Fibroblast of peridontal ligament (primary cell): ENCODE data around the gene PDP2.

Source experiments
- DNase-seq: peaks from one replicate; pipeline ENCODE4 v3.0.0-alpha.2; 2010; ENCODE audit errors: extremely low read depth

PDP2 gene

DNA sequence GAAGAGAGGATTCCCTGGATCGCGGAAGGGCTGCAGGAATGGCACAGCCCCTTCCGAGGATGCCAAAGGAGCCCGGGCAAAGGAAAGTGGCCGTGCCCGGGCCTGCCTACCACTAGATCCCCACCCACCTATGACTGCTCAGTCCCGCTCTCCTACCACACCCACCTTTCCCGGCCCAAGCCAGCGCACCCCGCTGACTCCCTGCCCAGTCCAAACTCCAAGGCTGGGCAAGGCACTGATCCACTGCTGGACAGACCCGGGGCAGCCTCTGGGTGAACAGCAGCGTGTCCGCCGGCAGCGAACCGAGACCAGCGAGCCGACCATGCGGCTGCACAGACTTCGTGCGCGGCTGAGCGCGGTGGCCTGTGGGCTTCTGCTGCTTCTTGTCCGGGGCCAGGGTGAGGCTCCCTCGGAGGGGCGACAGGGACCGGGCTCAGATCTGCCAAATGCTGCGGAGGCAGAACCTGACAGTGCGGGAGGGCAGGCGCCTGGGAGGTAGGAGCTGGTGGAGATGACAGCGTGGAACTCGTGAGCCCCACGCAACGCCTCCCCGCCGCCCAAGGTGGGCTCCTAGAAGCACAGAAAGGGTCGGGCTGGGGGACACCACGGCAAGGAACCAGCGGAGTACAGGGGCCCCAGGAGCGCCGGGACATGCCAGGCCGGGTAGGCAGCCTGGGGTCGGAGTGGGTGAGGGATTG lies 55.1 kb downstream of the PDP2 start, which contains the start of gene CES2:
CES2 (plus strand) TSS at position 203 of the 698 bp plus-strand sequence; CDS start at position 323, 120 bp downstream.
- DNase-seq, result peak; percentile 38

DNA sequence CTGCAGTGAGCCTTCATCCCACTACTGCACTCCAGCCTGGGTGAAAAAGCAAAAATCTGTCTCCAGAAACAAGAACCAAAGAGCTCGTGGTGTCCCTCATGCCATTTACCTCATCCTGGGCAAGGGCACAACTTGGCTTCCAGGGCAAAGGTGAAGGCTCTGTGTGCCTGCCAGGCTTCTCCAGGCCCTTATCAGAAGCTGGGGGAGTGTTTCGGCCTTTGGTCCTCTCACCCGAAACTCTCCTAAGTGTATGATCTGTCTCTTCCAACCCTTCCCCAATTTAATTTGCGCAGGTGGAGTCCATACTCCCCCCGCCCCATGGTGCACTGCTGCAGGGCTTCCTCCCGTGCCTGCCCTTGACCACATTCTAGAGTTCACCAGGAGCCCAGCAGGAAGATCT lies 56.1 kb downstream of the PDP2 start:
- no peak for DNase-seq

DNA sequence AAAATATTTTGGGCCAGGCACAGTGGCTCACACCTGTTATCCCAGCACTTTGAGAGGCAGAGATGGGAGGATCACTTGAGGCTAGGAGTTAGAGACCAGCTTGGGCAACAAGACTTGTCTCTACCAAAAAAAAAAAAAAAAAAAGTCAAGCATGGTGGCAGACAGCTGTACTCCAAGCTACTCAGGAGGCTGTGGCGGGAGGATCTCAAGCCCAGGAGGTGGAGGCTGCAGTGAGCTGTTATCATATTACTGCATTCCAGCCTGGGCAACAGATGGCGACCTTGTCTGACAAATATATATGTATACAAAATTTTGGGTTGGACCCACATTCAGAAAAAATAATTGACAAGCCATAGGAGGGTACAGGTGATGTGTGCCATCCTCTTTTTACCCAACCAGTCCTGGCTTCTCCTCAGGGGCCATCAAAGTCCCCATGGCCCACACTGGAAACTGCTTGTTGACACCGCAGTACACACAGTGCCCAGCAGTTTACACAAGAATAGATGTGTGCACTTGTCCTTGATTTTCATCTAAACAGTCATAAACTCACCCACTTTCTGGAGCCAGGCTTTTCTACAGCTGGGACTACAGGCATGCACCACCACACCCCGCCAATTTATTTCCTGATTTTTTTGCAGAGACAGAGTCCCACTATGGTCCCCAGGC lies 56.7 kb downstream of the PDP2 start:
- DNase-seq, result no peak

DNA sequence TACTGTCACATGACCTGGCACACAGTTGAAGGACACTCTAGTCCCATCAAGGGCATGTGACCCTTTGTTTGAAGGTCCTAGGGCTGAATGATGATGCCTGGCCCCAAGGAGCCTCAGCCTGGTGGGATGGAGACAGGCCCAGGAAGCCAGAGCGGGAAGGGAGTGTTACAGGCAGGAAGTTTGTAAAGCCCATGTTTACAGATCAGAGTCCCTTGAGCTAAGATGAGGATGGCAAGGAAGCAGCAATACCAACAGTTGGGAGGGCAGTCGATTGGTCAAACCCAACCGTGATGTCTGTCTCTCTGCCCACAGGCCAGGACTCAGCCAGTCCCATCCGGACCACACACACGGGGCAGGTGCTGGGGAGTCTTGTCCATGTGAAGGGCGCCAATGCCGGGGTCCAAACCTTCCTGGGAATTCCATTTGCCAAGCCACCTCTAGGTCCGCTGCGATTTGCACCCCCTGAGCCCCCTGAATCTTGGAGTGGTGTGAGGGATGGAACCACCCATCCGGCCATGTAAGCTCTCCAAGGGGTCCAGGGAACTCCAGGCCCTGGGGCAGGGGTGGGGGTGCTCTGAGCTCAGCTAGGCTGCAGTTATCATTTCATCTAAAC lies 57.5 kb downstream of the PDP2 start:
- no peak for DNase-seq

DNA sequence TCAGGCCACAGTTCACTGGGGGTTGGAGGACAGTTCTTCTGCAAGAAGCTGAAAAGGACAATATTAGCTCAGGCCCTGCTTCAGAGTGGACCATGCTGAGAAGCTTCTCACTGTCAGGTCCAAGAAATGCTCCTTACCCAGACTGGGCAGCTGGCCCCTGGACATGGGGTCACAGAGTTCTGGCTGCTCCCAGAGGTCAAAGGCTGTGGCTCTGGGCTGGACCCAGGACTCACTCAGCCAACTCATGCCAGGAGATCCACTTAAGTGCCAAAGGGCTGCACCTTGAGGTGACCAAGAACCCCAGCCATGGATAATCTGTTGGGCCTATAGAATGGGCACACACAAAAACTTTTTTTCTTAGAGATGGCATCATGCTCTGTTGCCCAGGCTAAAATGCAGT lies 59.1 kb downstream of the PDP2 start:
- no peak for DNase-seq

DNA sequence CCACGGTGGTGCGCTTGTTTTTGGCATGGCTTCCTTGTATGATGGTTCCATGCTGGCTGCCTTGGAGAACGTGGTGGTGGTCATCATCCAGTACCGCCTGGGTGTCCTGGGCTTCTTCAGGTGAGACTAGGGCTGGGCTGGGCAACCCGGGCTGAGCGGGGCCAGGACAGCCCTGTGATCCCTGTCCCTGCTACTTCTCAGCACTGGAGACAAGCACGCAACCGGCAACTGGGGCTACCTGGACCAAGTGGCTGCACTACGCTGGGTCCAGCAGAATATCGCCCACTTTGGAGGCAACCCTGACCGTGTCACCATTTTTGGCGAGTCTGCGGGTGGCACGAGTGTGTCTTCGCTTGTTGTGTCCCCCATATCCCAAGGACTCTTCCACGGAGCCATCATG lies 59.9 kb downstream of the PDP2 start:
- DNase-seq, result no peak
